Ovary (tissue), 9 donors: ENCODE results near the gene BTBD9. TPM values are rescaled to one million over a fixed set of nuclear protein-coding genes. Genes with fewer than 3 reads are reported as not detected.

ENCODE experiments used
- DNase-seq, 5 donors: peaks; one replicate each; pipeline ENCODE4 v3.0.0-alpha.2; 2019 to 2020
- H3K27ac ChIP-seq, 2 donors: fragments of 200-600 bp; one replicate each; pipeline versions ENCODE4 v1.5.1 to v1.8.0; 2019 to 2022
- H3K27me3 ChIP-seq: fragments of 200-600 bp; one replicate; pipeline ENCODE4 v1.8.0; 2022
- H3K36me3 ChIP-seq: fragments of 200-600 bp; sonication (generic); one replicate; pipeline ENCODE4 v1.5.1; 2019
- H3K4me1 ChIP-seq: one replicate; pipeline ENCODE4 v1.8.1; 2013; ENCODE audit warnings: mild to moderate bottlenecking, moderate library complexity; ENCODE audit not compliant: insufficient read depth
- H3K4me3 ChIP-seq: fragments of 200-600 bp; sonication (generic); one replicate; pipeline ENCODE4 v1.5.1; 2017
- H3K9me3 ChIP-seq, 2 donors: fragments of 200-600 bp in 1 of 2; sonication (generic) in 1 of 2; one replicate each; pipeline versions ENCODE4 v1.5.1 to v1.8.1; 2013 to 2019; ENCODE audit warnings: mild to moderate bottlenecking in 1 of 2, moderate library complexity in 1 of 2
- EP300 ChIP-seq: sonication (generic); formaldehyde crosslinking; IDR thresholded peaks from one replicate; pipeline ENCODE4 v1.6.1; 2017; ENCODE audit warnings: antibody characterized with exemption
- POLR2A ChIP-seq: fragments of 450-650 bp; IDR thresholded peaks from one replicate; pipeline ENCODE4 v1.6.1; 2017; ENCODE audit warnings: antibody characterized with exemption, mild to moderate bottlenecking, moderate library complexity
- WGBS, 3 donors: extraction: QIAGEN DNeasy Blood & Tissue Kit in 1 of 3; methylation state at CpG; one replicate each; pipeline versions ENCODE4 v1.1.5 to v1.1.7; 2013 to 2017; 5-methylcytosine and 5-hydroxymethylcytosine counted together
- intact Hi-C, 4 donors: fragments of 100-400 bp; cut with DNase I; formaldehyde crosslinking; loops; one replicate each; pipeline versions ENCODE4 v1.11.0 to v1.15.1; 2022 to 2023
- polyA plus RNA-seq, 2 donors: library from polyadenylated mRNA; stranded (reverse); fragments of 200-250 nt in 1 of 2; fragments of 350-450 nt in 1 of 2; fragmentation: Illumina TruSeq in 1 of 2; extraction: RNeasy Lipid Tissue Mini Kit (QIAGEN cat#74804) in 1 of 2; gene quantifications; one replicate each; pipeline ENCODE4 v1.2.3, GENCODE V29; 2013 to 2014
- total RNA-seq, 7 donors: library from RNA; depleted of rRNA in 2 of 7; stranded (reverse); fragments of >200 nt in 2 of 7; fragmentation: NEBNext Ultra II Directional in 3 of 7; extraction: Animal tissue kit (Norgen Biotek cat#: 25700) in 3 of 7; gene quantifications; one replicate each; pipeline versions ENCODE4 v1.1.0 to v1.2.4, GENCODE V29; 2016 to 2023
- TF ChIP-seq, protein P1 (sequence below), 3 donors: fragments of 450-650 bp in 2 of 3; fragments of 200-600 bp in 1 of 3; IDR thresholded peaks; one replicate each; pipeline versions ENCODE4 v1.5.1 to v1.8.0; 2016 to 2022; ENCODE audit warnings: antibody characterized with exemption in 3 of 3, mild to moderate bottlenecking in 1 of 3
- donor health status: DM: no; HTN: no; CAD: no; lungs with moderate emphysema.
- donor health status: DM: no; HTN: no; CAD: no.
- donor health status: Bipolar disorder and iron deficiency.
- donor health status: DM: yes; HTN: yes; CAD: no.
- donor health status: DM: no; HTN: no; CAD: no.
- donor health status: DM: yes; HTN: yes; CAD: no.

Gene BTBD9
- total and polyA plus RNA-seq, 9 donors, result 7.2 to 28.8 (median 21.0) TPM

DNA sequence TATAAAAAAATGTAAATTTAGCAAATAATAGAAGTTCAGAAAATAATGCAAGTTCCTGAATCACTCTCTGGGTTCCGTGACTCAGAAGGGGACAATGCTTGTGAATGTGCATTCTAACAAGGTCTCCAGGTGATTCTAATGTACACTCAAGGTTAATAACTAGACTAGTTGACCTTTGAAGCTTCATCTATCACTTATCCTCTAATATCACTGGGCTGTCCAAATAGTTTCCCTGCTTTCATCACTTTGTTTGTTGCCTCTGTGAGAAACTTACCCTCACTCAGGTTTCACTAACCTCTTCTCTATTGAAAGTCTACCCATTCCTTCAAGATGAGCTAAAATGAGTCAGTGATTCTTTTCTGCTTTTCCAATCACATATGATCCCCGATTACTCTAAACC is 189.0 kb downstream of the BTBD9 start:
- H3K4me1 ChIP-seq, result peaks cover 2% of the 10 kb centered on the region
- 96 to 99% (median 96%) methylated on average over 2 of the region's 2 CpGs for WGBS, 3 donors
- no peak for TF ChIP-seq EP300
- TF ChIP-seq POLR2A, result no peak
- TF ChIP-seq, protein P1, sequence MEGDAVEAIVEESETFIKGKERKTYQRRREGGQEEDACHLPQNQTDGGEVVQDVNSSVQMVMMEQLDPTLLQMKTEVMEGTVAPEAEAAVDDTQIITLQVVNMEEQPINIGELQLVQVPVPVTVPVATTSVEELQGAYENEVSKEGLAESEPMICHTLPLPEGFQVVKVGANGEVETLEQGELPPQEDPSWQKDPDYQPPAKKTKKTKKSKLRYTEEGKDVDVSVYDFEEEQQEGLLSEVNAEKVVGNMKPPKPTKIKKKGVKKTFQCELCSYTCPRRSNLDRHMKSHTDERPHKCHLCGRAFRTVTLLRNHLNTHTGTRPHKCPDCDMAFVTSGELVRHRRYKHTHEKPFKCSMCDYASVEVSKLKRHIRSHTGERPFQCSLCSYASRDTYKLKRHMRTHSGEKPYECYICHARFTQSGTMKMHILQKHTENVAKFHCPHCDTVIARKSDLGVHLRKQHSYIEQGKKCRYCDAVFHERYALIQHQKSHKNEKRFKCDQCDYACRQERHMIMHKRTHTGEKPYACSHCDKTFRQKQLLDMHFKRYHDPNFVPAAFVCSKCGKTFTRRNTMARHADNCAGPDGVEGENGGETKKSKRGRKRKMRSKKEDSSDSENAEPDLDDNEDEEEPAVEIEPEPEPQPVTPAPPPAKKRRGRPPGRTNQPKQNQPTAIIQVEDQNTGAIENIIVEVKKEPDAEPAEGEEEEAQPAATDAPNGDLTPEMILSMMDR (IDR thresholded peaks at IDR 0.05), result no peak
- H3K9me3 ChIP-seq, result no peaks in the 10 kb centered on the region
- H3K36me3 ChIP-seq, result no peaks in the 10 kb centered on the region
- no peak for DNase-seq
- no peak overlapping the region for H3K27ac ChIP-seq
- no peaks in the 10 kb centered on the region for H3K27me3 ChIP-seq
- H3K4me3 ChIP-seq, result no peak overlapping the region
- intact Hi-C loops, result no loop called here

DNA sequence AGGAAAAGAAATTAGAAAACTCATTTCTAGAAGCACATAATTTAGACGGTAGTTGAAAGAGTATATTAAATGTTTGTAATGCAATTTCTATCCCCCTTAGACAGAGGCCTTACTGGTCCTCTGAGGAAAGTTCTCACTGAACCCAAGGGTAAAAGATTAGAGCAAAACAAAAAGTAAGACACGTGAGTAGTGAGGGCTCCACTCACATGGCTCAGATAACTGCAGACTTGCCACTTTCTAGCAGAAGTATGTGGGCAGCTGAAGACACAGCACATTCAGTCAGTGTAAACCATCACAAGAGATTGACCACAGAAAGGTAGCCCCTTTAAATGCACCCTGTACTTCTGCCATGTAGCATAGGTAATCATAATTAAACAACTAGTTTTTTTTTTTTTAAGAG is 193.8 kb downstream of the BTBD9 start:
- TF ChIP-seq EP300, result no peak
- Histone ChIP-seq H3K27ac (no peak overlapping the region), H3K36me3 (no peaks in the 10 kb centered on the region), H3K27me3 (no peaks in the 10 kb centered on the region), H3K4me1 (peaks cover 4% of the 10 kb centered on the region), H3K9me3 (no peaks in the 10 kb centered on the region), H3K4me3 (no peak overlapping the region)
- DNase-seq, result no peak
- intact Hi-C loops, result no loop called here
- WGBS, 3 donors, result 52 to 63% (median 55%) methylated on average over 2 of the region's 2 CpGs

DNA sequence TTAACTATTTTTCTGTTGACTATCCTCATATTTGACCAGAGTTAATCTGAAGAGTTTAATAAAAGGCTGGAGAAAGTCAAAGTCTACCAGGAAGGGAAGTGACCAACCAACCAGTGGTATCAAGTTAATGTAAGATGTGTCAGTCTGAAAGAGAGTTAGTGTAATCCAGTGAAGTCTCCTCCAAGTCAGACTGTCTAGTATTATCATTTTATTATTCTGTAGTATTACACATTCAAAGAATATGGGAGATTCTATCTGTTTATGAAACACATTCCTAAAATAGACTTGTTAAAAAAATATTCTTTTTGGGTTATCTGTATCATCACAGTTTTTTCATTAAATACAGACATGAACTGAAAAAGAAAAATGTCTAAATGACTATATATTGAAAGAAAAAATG is 194.4 kb downstream of the BTBD9 start:
- Histone ChIP-seq H3K27ac (no peak overlapping the region), H3K4me3 (no peak overlapping the region), H3K9me3 (no peaks in the 10 kb centered on the region), H3K27me3 (no peaks in the 10 kb centered on the region), H3K4me1 (peaks cover 4% of the 10 kb centered on the region), H3K36me3 (no peaks in the 10 kb centered on the region)
- no peak for TF ChIP-seq EP300
- no peak for TF ChIP-seq POLR2A
- TF ChIP-seq, protein P1 (IDR thresholded peaks at IDR 0.05), result no peak
- intact Hi-C loops, result no loop called here
- no peak for DNase-seq

DNA sequence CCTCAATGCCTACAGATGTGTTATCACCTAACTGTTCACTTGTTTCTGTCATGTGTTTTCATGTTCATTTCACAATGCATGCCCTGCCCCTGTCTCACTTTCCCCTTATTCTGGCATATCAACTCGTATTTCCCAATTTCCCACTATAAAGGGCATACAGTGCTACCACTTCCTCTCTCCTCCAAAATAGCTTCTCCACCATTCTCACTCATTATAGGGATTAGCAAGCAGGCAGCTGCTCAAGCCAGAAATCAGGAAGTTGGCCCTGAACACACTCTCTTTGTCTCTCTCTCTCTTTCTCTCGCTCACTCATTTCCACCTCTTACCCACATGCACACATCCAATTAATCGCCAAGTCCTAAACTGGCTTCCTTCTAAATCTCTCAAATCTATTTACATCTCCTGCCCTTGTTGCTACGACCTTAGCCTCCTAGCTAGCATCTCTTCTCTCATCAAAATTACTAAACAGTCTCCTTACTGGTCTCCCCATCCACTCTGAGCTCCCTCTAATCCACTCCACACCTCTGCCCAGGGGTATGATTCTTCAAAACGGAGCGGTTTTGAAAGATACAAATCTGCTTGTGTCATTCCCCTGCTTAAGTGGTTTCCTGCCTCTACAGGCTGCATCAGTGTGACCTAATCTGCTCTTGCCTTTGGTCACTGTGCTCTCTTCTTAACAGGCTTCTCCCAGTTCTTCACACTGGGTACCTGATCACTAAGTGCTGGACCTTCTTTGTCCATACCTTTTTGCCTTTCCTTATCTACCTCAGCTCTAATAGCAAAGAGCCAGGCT is 196.2 kb downstream of the BTBD9 start:
- 91 to 92% (median 92%) methylated on average over 6 of the region's 6 CpGs for WGBS, 3 donors

DNA sequence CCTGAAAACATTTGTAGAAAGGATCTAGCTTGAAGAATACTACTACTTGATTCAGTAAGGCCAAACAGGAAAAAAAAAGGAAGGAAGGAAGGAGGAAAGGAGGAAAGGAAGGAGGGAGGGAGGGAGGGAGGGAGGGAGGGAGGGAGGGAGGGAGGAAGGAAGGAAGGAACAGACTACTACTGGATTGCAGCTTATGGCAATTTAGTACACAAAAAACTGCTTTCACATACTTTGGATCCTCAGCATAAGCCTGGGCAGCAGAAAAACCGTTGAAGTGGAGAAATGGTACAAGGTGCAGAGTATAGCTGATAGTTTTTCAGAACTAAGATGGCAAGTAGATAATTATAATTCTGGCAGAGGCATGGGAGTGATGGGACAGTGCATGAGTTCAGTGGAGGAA is 201.6 kb downstream of the BTBD9 start:
- Histone ChIP-seq H3K4me3 (no peak overlapping the region), H3K27ac (no peak overlapping the region), H3K27me3 (no peaks in the 10 kb centered on the region), H3K36me3 (no peaks in the 10 kb centered on the region), H3K4me1 (peaks cover 4% of the 10 kb centered on the region), H3K9me3 (no peaks in the 10 kb centered on the region)
- TF ChIP-seq EP300 (no peak), POLR2A (no peak)
- TF ChIP-seq, protein P1 (IDR thresholded peaks at IDR 0.05), result no peak
- 58 to 79% (median 70%) methylated on average over 1 of the region's 1 CpG for WGBS, 3 donors
- DNase-seq, result no peak
- intact Hi-C loops, result no loop called here

More for the DNA sequence above, 196.2 kb downstream of the BTBD9 start:
- Histone ChIP-seq H3K36me3 (no peaks in the 10 kb centered on the region), H3K27me3 (no peaks in the 10 kb centered on the region), H3K4me1 (peaks cover 4% of the 10 kb centered on the region), H3K27ac (no peak overlapping the region), H3K4me3 (no peak overlapping the region), H3K9me3 (no peaks in the 10 kb centered on the region)
- intact Hi-C loops, result no loop called here
- TF ChIP-seq POLR2A (no peak), EP300 (no peak)
- TF ChIP-seq, protein P1 (IDR thresholded peaks at IDR 0.05), result no peak
- DNase-seq, result no peak
